K562 (cell line): ENCODE data around the gene DDAH2. TPM values are rescaled to one million over a fixed set of nuclear protein-coding genes. Genes with fewer than 3 reads are reported as not detected.
A peak's percentile ranks its signal among the peaks of the same experiment; 100 is the strongest.

Experiments used
- BRD9 ChIP-seq: fragments of 450-650 bp; IDR thresholded peaks from 2 replicates; pipeline ENCODE4 v1.6.1; 2018; ENCODE audit warnings: low read depth; ENCODE audit not compliant: partially characterized antibody
- CEBPB ChIP-seq: fragments of 450-650 bp; IDR thresholded peaks from 2 replicates; pipeline ENCODE4 v1.6.1; 2016; ENCODE audit warnings: missing genetic modification characterization, missing compliant biosample characterization
- CSDE1 ChIP-seq, 2 experiments: fragments of 450-650 bp; IDR thresholded peaks; 2 replicates each; pipeline ENCODE4 v1.6.1; 2016; ENCODE audit warnings: mild to moderate bottlenecking in 1 of 2
- CXXC5 ChIP-seq: fragments of 250-450 bp; sonication (Bioruptor Pico); IDR thresholded peaks from 2 replicates; pipeline ENCODE4 v1.8.0; 2022; ENCODE audit warnings: inconsistent platforms, mild to moderate bottlenecking, moderate library complexity
- E2F4 ChIP-seq: sonication (generic); formaldehyde crosslinking; IDR thresholded peaks from 2 replicates; pipeline ENCODE4 v1.8.0; 2022; ENCODE audit warnings: mild to moderate bottlenecking, low read depth, missing genetic modification reagents
- FOXM1 ChIP-seq, 2 experiments: fragments of 450-650 bp in 1 of 2; sonication (generic) in 1 of 2; formaldehyde crosslinking in 1 of 2; IDR thresholded peaks; 2 replicates each; pipeline versions ENCODE4 v1.6.1 to v1.9.0; 2017 to 2022; ENCODE audit warnings: low read depth in 2 of 2, mild to moderate bottlenecking in 2 of 2, missing genetic modification reagents in 1 of 2, moderate library complexity in 1 of 2
- L3MBTL2 ChIP-seq: fragments of 450-650 bp; IDR thresholded peaks from 2 replicates; pipeline ENCODE4 v1.6.1; 2016; ENCODE audit warnings: mild to moderate bottlenecking, moderate library complexity
- NFYB ChIP-seq: IDR thresholded peaks from 2 replicates; pipeline ENCODE4 v1.6.1; 2011; ENCODE audit warnings: mild to moderate bottlenecking, moderate library complexity; ENCODE audit not compliant: insufficient read length; ENCODE audit errors: extremely low read depth
- RBM34 ChIP-seq: fragments of 200-400 bp; formaldehyde crosslinking; IDR thresholded peaks from 2 replicates; pipeline ENCODE4 v1.6.1; 2018; ENCODE audit warnings: low read length, borderline replicate concordance; ENCODE audit not compliant: insufficient read depth
- TCF15 ChIP-seq: fragments of 250-450 bp; sonication (Bioruptor Pico); IDR thresholded peaks from 2 replicates; pipeline ENCODE4 v1.8.0; 2022; ENCODE audit warnings: moderate library complexity, mild to moderate bottlenecking, inconsistent platforms
- ZC3H11A ChIP-seq: IDR thresholded peaks from 2 replicates; pipeline ENCODE4 v1.6.1; 2012; ENCODE audit warnings: low read depth, low read length, improper control_type of control experiment
- ZNF175 ChIP-seq: fragments of 200-800 bp; sonication (Bioruptor generic); IDR thresholded peaks from 2 replicates; pipeline ENCODE4 v1.6.1; 2016; ENCODE audit warnings: low read depth, mild to moderate bottlenecking, missing genetic modification characterization, missing compliant biosample characterization
- ZNF280A ChIP-seq: fragments of 450-650 bp; IDR thresholded peaks from 2 replicates; pipeline ENCODE4 v1.6.1; 2018; ENCODE audit warnings: mild to moderate bottlenecking, low read depth; ENCODE audit not compliant: partially characterized antibody
- ZNF407 ChIP-seq: fragments of 450-650 bp; IDR thresholded peaks from 2 replicates; pipeline ENCODE4 v1.6.1; 2016; ENCODE audit warnings: low read depth
- ZNF511 ChIP-seq: sonication (generic); formaldehyde crosslinking; IDR thresholded peaks from 2 replicates; pipeline ENCODE4 v1.8.0; 2022; ENCODE audit warnings: mild to moderate bottlenecking, missing genetic modification reagents
- polyA plus RNA-seq, 8 experiments: library from polyadenylated mRNA; depleted of rRNA in 4 of 8; stranded (reverse) in 5 of 8; unstranded in 3 of 8; fragments of >200 nt; fragmentation: Nextera tagmentation in 2 of 8; fragmentation: Illumina TruSeq in 1 of 8; extraction: Ambion mirVana in 2 of 8; extraction: Trizol in 1 of 8; gene quantifications; 2 replicates each; pipeline versions ENCODE4 v1.2.1 to v1.2.3, GENCODE V29; 2011 to 2014; ENCODE audit warnings: inconsistent platforms in 1 of 8, missing spikeins in 1 of 8
- total RNA-seq, 7 experiments: library from RNA; depleted of rRNA in 6 of 7; stranded (reverse); fragments of >200 nt in 6 of 7; fragmentation: Illumina TruSeq in 2 of 7; extraction: Trizol in 2 of 7; gene quantifications; 2 replicates each; pipeline versions ENCODE4 v1.2.1 to v1.2.3, GENCODE V29; 2011 to 2021; ENCODE audit warnings: low replicate concordance in 1 of 7

Gene DDAH2
- total and polyA plus RNA-seq, 9 of the 15 experiments (the other 6 are each of a cell fraction or from before 2014, with no cell fraction given) = 1.8 to 45.4 (median 21.4) TPM

- TF ChIP-seq E2F4 (CRISPR knock-in tag) = no peak
- TF ChIP-seq RBM34 = no peak
- TF ChIP-seq ZC3H11A = no peak
- no peak for TF ChIP-seq CSDE1 (IDR thresholded peaks at IDR 0.05)
- no peak; the same call in 1 of the 2 replicates for TF ChIP-seq CXXC5 (CRISPR knock-in tag)
- no peak for TF ChIP-seq ZNF280A
- no peak for TF ChIP-seq CEBPB (tag)
- TF ChIP-seq ZNF511 (CRISPR knock-in tag) = no peak
- TF ChIP-seq NFYB = no peak
- TF ChIP-seq TCF15 = no peak
- no peak for TF ChIP-seq FOXM1 (IDR thresholded peaks at IDR 0.05; ENCODE audit: low read depth)
- peak; percentile 70 for TF ChIP-seq FOXM1 (CRISPR knock-in tag; IDR thresholded peaks at IDR 0.05; ENCODE audit: low read depth)
- no peak for TF ChIP-seq ZNF175 (CRISPR knock-in tag)
- no peak for TF ChIP-seq L3MBTL2
- no peak for TF ChIP-seq ZNF407
- TF ChIP-seq BRD9 = no peak
Observed at GRCh38 chr6:31740397-31741223, 11.5 kb upstream of the DDAH2 start (continued).
